Measurements from ENCODE around the gene ZNF502.

ZNF502 gene

DNA sequence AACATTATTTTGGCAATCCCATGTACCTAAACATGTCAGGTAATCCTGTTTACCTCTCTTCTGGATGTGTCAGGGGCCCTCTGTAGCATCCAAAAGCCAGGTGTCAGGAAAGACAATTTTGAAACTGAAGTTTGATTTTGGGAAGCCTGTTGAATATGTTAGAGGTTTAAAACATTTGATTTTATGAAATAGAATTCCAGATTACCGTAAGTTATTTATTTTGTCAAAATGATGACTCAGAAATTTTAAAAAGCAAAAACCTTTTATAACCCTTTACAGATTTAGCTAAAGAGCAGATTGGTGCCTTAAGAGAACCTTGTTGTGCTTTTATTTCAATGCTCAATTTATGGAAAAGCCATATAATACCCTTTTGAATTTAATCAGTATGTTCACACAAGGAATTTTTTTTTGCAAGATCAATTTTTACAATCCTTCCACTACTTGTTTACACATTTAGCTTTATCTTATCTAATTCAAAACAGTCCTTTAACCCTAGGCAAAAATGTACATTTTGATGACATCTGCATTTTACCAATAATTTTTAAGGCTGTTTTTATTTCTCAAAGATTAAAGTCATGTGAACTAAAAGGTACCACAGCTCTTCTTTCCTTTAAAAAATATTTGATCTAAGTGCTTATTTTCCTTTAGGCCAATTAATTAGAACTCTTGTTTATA lies 59.1 kb downstream of the ZNF502 start:
- DNase-seq (ENCODE audit: low read depth, low spot score) = no peak

DNA sequence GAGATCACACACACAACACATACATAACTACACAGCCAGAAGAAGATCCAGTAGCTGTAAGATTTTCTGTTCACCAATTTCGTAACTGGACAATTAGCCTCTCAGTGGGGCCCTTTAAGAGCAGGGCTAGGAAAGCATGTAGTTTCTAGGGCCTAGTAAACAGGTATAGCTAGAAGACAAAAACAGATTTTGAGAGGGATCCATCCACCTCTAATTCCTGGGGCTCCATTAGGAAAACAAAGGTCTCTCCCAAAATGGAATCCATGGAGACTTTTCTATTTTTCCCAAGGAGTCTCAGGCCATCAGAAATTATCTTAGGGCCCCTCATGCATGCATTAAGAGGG lies 59.6 kb downstream of the ZNF502 start:
- no peak for DNase-seq (ENCODE audit: low read depth, low spot score)
